Measurements from ENCODE around the gene KANSL1. TPM values are rescaled to one million over a fixed set of nuclear protein-coding genes. Genes with fewer than 3 reads are reported as not detected.

KANSL1 gene
- total and polyA plus RNA-seq, 9 of the 15 experiments (the other 6 are each of a cell fraction or from before 2014, with no cell fraction given) = 3.6 to 55.4 (median 31.8) TPM

DNA sequence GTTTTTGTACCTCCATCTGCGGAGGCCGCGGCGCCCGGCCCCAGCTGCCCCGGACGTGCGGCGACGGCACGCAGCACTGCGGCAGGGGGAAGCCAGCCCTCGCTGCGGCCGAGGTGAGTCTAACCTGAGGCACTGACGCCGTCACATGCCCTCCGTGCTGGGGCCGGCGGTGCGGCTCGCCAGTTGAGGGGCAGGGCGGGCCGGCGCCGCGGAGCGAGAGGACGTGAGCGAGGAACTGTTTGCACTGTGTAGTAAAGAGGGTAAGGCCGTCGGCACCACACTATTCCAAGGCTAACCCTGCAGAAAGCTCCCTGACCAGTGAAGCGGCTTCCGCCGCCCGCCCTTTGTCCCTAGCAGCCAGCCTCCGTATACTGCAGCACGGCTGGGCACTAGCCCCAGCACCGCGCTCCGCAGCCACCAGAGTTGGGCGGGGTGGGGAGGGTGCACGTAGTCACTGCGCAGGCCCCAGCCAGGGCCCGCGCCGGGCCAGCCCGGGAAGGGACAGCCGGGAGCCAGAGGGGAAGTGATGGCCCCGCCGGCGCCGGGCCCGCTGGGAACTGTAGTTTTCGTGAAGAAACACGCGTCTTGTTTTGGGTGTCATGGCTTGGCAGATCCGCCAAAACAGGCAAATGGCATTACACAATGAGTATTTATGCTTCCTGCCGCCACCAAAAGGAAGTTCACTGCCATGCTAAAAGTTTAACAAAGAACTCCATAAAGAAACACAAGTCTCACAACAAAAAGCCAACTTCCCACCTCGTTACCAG is 580 bp upstream of the KANSL1 start (continued):
- TF ChIP-seq PCBP2 (IDR thresholded peaks at IDR 0.05; ENCODE audit: low read depth, low read length, poor library complexity, severe bottlenecking) (no peak), MBD2 (IDR thresholded peaks at IDR 0.05; ENCODE audit: borderline replicate concordance, low read depth) (peak; percentile 68), RBM34 (IDR thresholded peaks at IDR 0.05; ENCODE audit: borderline replicate concordance, insufficient read depth, low read length) (peak; percentile 24; the same call in 1 of the 2 replicates), NUFIP1 (IDR thresholded peaks at IDR 0.05; ENCODE audit: partially characterized antibody) (peak; percentile 45), ASH1L (IDR thresholded peaks at IDR 0.05; ENCODE audit: borderline replicate concordance, low read depth, partially characterized antibody) (no peak), ZNF134 (CRISPR knock-in tag; conservative IDR thresholded peaks at IDR 0.05) (no peak), DIDO1 (tag; IDR thresholded peaks at IDR 0.05; ENCODE audit: low read depth) (no peak), ZNF584 (CRISPR knock-in tag; IDR thresholded peaks at IDR 0.05; ENCODE audit: low read depth) (no peak), CAMTA2 (CRISPR knock-in tag; conservative IDR thresholded peaks at IDR 0.05) (peak; percentile 94), DPF2 (IDR thresholded peaks at IDR 0.05) (no peak), ZNF75A (CRISPR knock-in tag; IDR thresholded peaks at IDR 0.05) (peak; percentile 24; the same call in 1 of the 2 replicates)
- TF ChIP-seq, protein P1, sequence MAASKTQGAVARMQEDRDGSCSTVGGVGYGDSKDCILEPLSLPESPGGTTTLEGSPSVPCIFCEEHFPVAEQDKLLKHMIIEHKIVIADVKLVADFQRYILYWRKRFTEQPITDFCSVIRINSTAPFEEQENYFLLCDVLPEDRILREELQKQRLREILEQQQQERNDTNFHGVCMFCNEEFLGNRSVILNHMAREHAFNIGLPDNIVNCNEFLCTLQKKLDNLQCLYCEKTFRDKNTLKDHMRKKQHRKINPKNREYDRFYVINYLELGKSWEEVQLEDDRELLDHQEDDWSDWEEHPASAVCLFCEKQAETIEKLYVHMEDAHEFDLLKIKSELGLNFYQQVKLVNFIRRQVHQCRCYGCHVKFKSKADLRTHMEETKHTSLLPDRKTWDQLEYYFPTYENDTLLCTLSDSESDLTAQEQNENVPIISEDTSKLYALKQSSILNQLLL (CRISPR knock-in tag; IDR thresholded peaks at IDR 0.05; ENCODE audit: borderline replicate concordance) = no peak
- TF ChIP-seq, protein P2, sequence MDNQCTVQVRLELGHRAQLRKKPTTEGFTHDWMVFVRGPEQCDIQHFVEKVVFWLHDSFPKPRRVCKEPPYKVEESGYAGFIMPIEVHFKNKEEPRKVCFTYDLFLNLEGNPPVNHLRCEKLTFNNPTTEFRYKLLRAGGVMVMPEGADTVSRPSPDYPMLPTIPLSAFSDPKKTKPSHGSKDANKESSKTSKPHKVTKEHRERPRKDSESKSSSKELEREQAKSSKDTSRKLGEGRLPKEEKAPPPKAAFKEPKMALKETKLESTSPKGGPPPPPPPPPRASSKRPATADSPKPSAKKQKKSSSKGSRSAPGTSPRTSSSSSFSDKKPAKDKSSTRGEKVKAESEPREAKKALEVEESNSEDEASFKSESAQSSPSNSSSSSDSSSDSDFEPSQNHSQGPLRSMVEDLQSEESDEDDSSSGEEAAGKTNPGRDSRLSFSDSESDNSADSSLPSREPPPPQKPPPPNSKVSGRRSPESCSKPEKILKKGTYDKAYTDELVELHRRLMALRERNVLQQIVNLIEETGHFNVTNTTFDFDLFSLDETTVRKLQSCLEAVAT (IDR thresholded peaks at IDR 0.05) = peak in 1 of 2 experiments; percentile 21; a peak in 2 of 4 replicates

All from K562 (cell line).